H9 (cell line): ENCODE measurements around the gene DCTN5. TPM values are rescaled to one million over a fixed set of nuclear protein-coding genes. Genes with fewer than 3 reads are reported as not detected.
A peak's percentile ranks its signal among the peaks of the same experiment; 100 is the strongest.

Experiments
- DNase-seq: peaks from one replicate; pipeline ENCODE4 v3.0.0-alpha.2; 2017
- H2AFZ ChIP-seq: one replicate; pipeline ENCODE4 v1.6.1; 2013; ENCODE audit warnings: mild to moderate bottlenecking, low read length, control low read depth, moderate library complexity
- H2AK5ac ChIP-seq: 2 replicates; pipeline ENCODE4 v1.6.1; 2013; ENCODE audit warnings: low read length, control low read depth, mixed read lengths; ENCODE audit not compliant: insufficient read length
- H2BK120ac ChIP-seq: one replicate; pipeline ENCODE4 v1.6.1; 2013; ENCODE audit warnings: low read depth, mild to moderate bottlenecking, low read length, control low read depth, inconsistent platforms; ENCODE audit not compliant: poor library complexity, severe bottlenecking
- H2BK12ac ChIP-seq: 2 replicates; pipeline ENCODE4 v1.6.1; 2013; ENCODE audit warnings: low read length, control low read depth, mixed read lengths, low read depth; ENCODE audit not compliant: insufficient read length
- H2BK15ac ChIP-seq: 2 replicates; pipeline ENCODE4 v1.6.1; 2013; ENCODE audit warnings: low read depth, low read length, control low read depth
- H2BK20ac ChIP-seq: one replicate; pipeline ENCODE4 v1.6.1; 2013; ENCODE audit warnings: low read depth, mild to moderate bottlenecking, low read length, control low read depth, inconsistent platforms; ENCODE audit not compliant: poor library complexity, severe bottlenecking
- H2BK5ac ChIP-seq: 2 replicates; pipeline ENCODE4 v1.6.1; 2013; ENCODE audit warnings: low read length, control low read depth, mixed read lengths; ENCODE audit not compliant: insufficient read length
- H3K14ac ChIP-seq: 2 replicates; pipeline ENCODE4 v1.6.1; 2013; ENCODE audit warnings: low read length, control low read depth; ENCODE audit not compliant: insufficient read depth
- H3K18ac ChIP-seq: 2 replicates; pipeline ENCODE4 v1.6.1; 2013; ENCODE audit warnings: low read depth, mild to moderate bottlenecking, mixed read lengths, low read length, control low read depth; ENCODE audit not compliant: insufficient read length
- H3K23ac ChIP-seq: 2 replicates; pipeline ENCODE4 v1.6.1; 2013; ENCODE audit warnings: low read length, control low read depth, mixed read lengths, low read depth; ENCODE audit not compliant: insufficient read length
- H3K23me2 ChIP-seq: 2 replicates; pipeline ENCODE4 v1.6.1; 2013; ENCODE audit warnings: low read depth, mild to moderate bottlenecking, mixed read lengths, low read length, control low read depth; ENCODE audit not compliant: insufficient read length, poor library complexity, severe bottlenecking
- H3K27ac ChIP-seq: 2 replicates; pipeline ENCODE4 v1.5.1; 2013; ENCODE audit warnings: low read length, control low read depth, mixed read lengths, low read depth; ENCODE audit not compliant: insufficient read length
- H3K27me3 ChIP-seq: 2 replicates; pipeline ENCODE4 v1.6.1; 2013; ENCODE audit warnings: low read length, control low read depth, inconsistent platforms; ENCODE audit not compliant: insufficient read depth
- H3K4ac ChIP-seq: 2 replicates; pipeline ENCODE4 v1.6.1; 2013; ENCODE audit warnings: low read depth, mild to moderate bottlenecking, control low read depth, inconsistent platforms, low read length, moderate library complexity
- H3K4me1 ChIP-seq: 2 replicates; pipeline ENCODE4 v1.6.1; 2013; ENCODE audit warnings: low read length, control low read depth, inconsistent platforms; ENCODE audit not compliant: insufficient read depth
- H3K4me2 ChIP-seq: 2 replicates; pipeline ENCODE4 v1.6.1; 2013; ENCODE audit warnings: low read length, control low read depth, mixed read lengths; ENCODE audit not compliant: insufficient read length, insufficient read depth
- H3K56ac ChIP-seq: 2 replicates; pipeline ENCODE4 v1.6.1; 2013; ENCODE audit warnings: low read depth, mild to moderate bottlenecking, mixed read lengths, low read length, control low read depth; ENCODE audit not compliant: insufficient read length
- H3K79me1 ChIP-seq: 2 replicates; pipeline ENCODE4 v1.6.1; 2013; ENCODE audit warnings: low read depth, mild to moderate bottlenecking, moderate library complexity, low read length, control low read depth, inconsistent platforms; ENCODE audit not compliant: insufficient read depth, poor library complexity, severe bottlenecking
- H3K79me2 ChIP-seq: 2 replicates; pipeline ENCODE4 v1.6.1; 2013; ENCODE audit warnings: low read length, control low read depth, inconsistent platforms; ENCODE audit not compliant: insufficient read depth
- H3K9ac ChIP-seq: 2 replicates; pipeline ENCODE4 v1.6.1; 2013; ENCODE audit warnings: low read length, control low read depth, mixed read lengths; ENCODE audit not compliant: insufficient read length; ENCODE audit errors: extremely low read depth
- H3K9me3 ChIP-seq: one replicate; pipeline ENCODE4 v1.6.1; 2013; ENCODE audit warnings: low read depth, low read length, inconsistent platforms; ENCODE audit not compliant: control insufficient read depth
- H3T11ph ChIP-seq: one replicate; pipeline ENCODE4 v1.6.1; 2013; ENCODE audit warnings: mild to moderate bottlenecking, low read length, control low read depth, inconsistent platforms
- H4K20me1 ChIP-seq: one replicate; pipeline ENCODE4 v1.6.1; 2013; ENCODE audit not compliant: control insufficient read depth, insufficient read length, insufficient read depth
- H4K5ac ChIP-seq: 2 replicates; pipeline ENCODE4 v1.6.1; 2013; ENCODE audit warnings: low read depth, mild to moderate bottlenecking, mixed read lengths, low read length, control low read depth; ENCODE audit not compliant: insufficient read length
- H4K8ac ChIP-seq: replicated peaks from 2 replicates; pipeline ENCODE4 v1.6.1; 2013; ENCODE audit warnings: low read length, control low read depth, mixed read lengths, low read depth; ENCODE audit not compliant: insufficient read length
- H4K91ac ChIP-seq: 2 replicates; pipeline ENCODE4 v1.6.1; 2013; ENCODE audit warnings: low read depth, mild to moderate bottlenecking, moderate library complexity, mixed read lengths, low read length, control low read depth; ENCODE audit not compliant: insufficient read length
- H3K27ac Mint-ChIP-seq, 3 experiments: 2 replicates in 2 of 3; 3 replicates in 1 of 3; pipeline ENCODE4 v1.8.0; 2020 to 2021; ENCODE audit warnings: mixed read lengths in 3 of 3, mild to moderate bottlenecking in 1 of 3, moderate library complexity in 1 of 3
- H3K27me3 Mint-ChIP-seq: 2 replicates; pipeline ENCODE4 v1.8.0; 2021; ENCODE audit warnings: low read depth, mild to moderate bottlenecking, moderate library complexity, mixed read lengths
- H3K36me3 Mint-ChIP-seq, 3 experiments: 2 replicates in 2 of 3; 3 replicates in 1 of 3; pipeline ENCODE4 v1.8.0; 2020 to 2021; ENCODE audit warnings: low read depth in 3 of 3, mixed read lengths in 3 of 3; ENCODE audit not compliant: insufficient read depth in 1 of 3
- H3K4me1 Mint-ChIP-seq, 2 experiments: 2 replicates each; pipeline ENCODE4 v1.8.0; 2020; ENCODE audit warnings: mixed read lengths in 2 of 2
- H3K4me3 Mint-ChIP-seq, 2 experiments: 2 replicates in 1 of 2; 3 replicates in 1 of 2; pipeline ENCODE4 v1.8.0; 2020 to 2021; ENCODE audit warnings: mild to moderate bottlenecking in 2 of 2, mixed read lengths in 2 of 2, moderate library complexity in 1 of 2
- H3K9me3 Mint-ChIP-seq, 2 experiments: 2 replicates in 1 of 2; 3 replicates in 1 of 2; pipeline ENCODE4 v1.8.0; 2020; ENCODE audit warnings: mild to moderate bottlenecking in 2 of 2, mixed read lengths in 2 of 2, moderate library complexity in 1 of 2
- WGBS: extraction: QIAGEN DNeasy Blood & Tissue Kit; methylation state at CpG from one replicate; pipeline ENCODE4 v1.1.7; 2013; ENCODE audit warnings: missing lambda C conversion rate, low lambda C conversion rate, mixed read lengths; ENCODE audit not compliant: insufficient read length; ENCODE audit errors: extremely low coverage; 5-methylcytosine and 5-hydroxymethylcytosine counted together
- total RNA-seq: library from RNA; stranded (reverse); gene quantifications from 2 replicates; pipeline ENCODE4 v1.2.1, GENCODE V29; 2021
- TF ChIP-seq, protein P1 (sequence below): fragments of 200-600 bp; sonication (generic); conservative IDR thresholded peaks from 3 replicates; pipeline ENCODE4 v1.8.0; 2021; ENCODE audit warnings: antibody characterized with exemption, mild to moderate bottlenecking

Gene DCTN5
- total RNA-seq, 1 experiment from 2014 or later = 114 TPM

DNA sequence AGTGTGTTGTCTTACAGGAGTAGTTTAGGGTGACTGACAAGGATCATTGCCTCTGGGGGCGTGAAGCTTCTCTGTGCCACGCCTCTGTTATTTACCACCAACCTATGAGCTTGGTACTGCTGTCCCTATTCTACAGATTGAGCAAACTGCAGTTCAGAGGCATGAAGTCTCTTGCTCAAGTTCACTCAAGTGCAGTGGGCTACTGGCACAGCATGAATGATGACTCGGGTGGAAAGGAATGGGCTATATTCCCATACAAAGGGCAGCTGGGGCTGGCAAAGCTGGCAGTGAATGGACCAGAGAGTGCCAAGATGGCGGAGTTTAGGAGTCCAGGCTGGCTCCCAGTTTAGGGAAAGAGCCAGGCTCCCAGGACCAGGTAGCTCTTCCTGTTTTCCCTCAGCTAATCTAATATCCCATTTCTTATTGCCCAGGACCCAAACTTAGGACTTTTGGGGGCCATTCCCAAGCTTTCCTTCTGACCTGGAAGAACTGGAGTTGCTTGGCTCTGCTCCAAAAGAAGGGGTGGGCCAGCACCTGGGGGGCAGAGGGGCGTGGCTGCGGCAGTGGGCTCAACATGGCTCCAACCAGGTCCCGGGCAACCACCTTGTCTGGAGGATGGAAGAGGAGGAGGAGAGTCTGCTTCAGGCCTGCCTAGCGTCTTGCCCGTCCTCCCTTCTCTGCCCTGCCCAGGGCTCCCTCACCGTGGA lies 50.4 kb downstream of the DCTN5 start:
- no peak overlapping the region for H2AFZ ChIP-seq
- TF ChIP-seq, protein P1, sequence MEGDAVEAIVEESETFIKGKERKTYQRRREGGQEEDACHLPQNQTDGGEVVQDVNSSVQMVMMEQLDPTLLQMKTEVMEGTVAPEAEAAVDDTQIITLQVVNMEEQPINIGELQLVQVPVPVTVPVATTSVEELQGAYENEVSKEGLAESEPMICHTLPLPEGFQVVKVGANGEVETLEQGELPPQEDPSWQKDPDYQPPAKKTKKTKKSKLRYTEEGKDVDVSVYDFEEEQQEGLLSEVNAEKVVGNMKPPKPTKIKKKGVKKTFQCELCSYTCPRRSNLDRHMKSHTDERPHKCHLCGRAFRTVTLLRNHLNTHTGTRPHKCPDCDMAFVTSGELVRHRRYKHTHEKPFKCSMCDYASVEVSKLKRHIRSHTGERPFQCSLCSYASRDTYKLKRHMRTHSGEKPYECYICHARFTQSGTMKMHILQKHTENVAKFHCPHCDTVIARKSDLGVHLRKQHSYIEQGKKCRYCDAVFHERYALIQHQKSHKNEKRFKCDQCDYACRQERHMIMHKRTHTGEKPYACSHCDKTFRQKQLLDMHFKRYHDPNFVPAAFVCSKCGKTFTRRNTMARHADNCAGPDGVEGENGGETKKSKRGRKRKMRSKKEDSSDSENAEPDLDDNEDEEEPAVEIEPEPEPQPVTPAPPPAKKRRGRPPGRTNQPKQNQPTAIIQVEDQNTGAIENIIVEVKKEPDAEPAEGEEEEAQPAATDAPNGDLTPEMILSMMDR = no peak
- no peak for DNase-seq
- no peak overlapping the region for H3K4me2 ChIP-seq
- no peaks in the 10 kb centered on the region for H3K79me1 ChIP-seq
- no peaks in the 10 kb centered on the region for H3K27me3 ChIP-seq
- no peak overlapping the region for H3K27ac ChIP-seq
- H3K23ac ChIP-seq = no peak overlapping the region
- Mint-ChIP-seq H3K36me3 (peaks cover 32 to 59% (median 50%) of the 10 kb centered on the region in 3 experiments; a peak in 6 of 7 replicates), H3K9me3 (no peaks in the 10 kb centered on the region), H3K27me3 (no peaks in the 10 kb centered on the region), H3K4me1 (peaks cover 16 to 17% of the 10 kb centered on the region in 2 experiments), H3K4me3 (no peak overlapping the region; a peak in 1 of 5 replicates), H3K27ac (peak overlapping the region in 1 of 3 experiments; percentile 80; a peak in 2 of 7 replicates)
- no CpG with 5 or more reads among the region's 10 CpGs for WGBS
- H3K56ac ChIP-seq = no peak overlapping the region
- no peak overlapping the region for H3K14ac ChIP-seq
- H4K5ac ChIP-seq = no peak overlapping the region
- H4K20me1 ChIP-seq = no peaks in the 10 kb centered on the region
- H2AK5ac ChIP-seq = no peak overlapping the region
- no peak overlapping the region for H2BK20ac ChIP-seq
- H2BK120ac ChIP-seq = no peak overlapping the region
- H3K79me2 ChIP-seq = no peaks in the 10 kb centered on the region
- no peaks in the 10 kb centered on the region for H3K4me1 ChIP-seq
- no peak overlapping the region for H2BK12ac ChIP-seq
- no peak overlapping the region for H3K9ac ChIP-seq
- no peaks in the 10 kb centered on the region for H3K9me3 ChIP-seq
- H4K91ac ChIP-seq = no peak overlapping the region
- no peak overlapping the region for H3K18ac ChIP-seq
- H2BK15ac ChIP-seq = no peak overlapping the region
- no peak overlapping the region for H3T11ph ChIP-seq
- no peak overlapping the region for H4K8ac ChIP-seq
- no peak overlapping the region for H3K4ac ChIP-seq
- peaks cover 6% of the 10 kb centered on the region for H3K23me2 ChIP-seq
- H2BK5ac ChIP-seq = no peak overlapping the region
